HCT116 (cell line): ENCODE results near the gene GRM1. TPM values are rescaled to one million over a fixed set of nuclear protein-coding genes. Genes with fewer than 3 reads are reported as not detected.

Source experiments
- ATAC-seq: fragments of 200-7000 bp; cut with Tn5 transposase; 2 replicates; pipeline ENCODE4 v1.9.1; 2020; ENCODE audit warnings: mild to moderate bottlenecking, moderate library complexity
- BruUV-seq: library from RNA; stranded (reverse); fragments of 400-500 nt; replicated peaks from 2 replicates; lab custom pipeline; 2021; lab: Mats Ljungman, UMichigan
- CTCF ChIA-PET: fragments of 300-600 bp; sonication (Branson Sonifier 250); formaldehyde crosslinking; loops from one replicate; lab custom pipeline; 2021; ENCODE audit warnings: antibody characterized with exemption; lab: Charles Lee
- POLR2A ChIA-PET: fragments of 300-600, 350-600 bp; sonication (Branson Sonifier 250); formaldehyde crosslinking; loops from one replicate; lab custom pipeline; 2021; ENCODE audit warnings: antibody characterized with exemption; lab: Charles Lee
- RAD21 ChIA-PET, 2 experiments: fragments of 300-600 bp; sonication (Branson Sonifier 250); formaldehyde crosslinking; loops; one replicate each; lab custom pipeline; 2023; ENCODE audit warnings: low total read pairs in 2 of 2; ENCODE audit not compliant: uncharacterized antibody in 2 of 2, unreplicated experiment in 2 of 2, low non-redundant PET in 1 of 2; lab: Charles Lee
- DNase-seq: peaks from one replicate; pipeline ENCODE4 v3.0.0-alpha.2; 2010; ENCODE audit warnings: low read depth, low spot score
- H2AFZ ChIP-seq: fragments of 200-600 bp; shearing (Covaris generic), sonication (generic); 2 replicates; pipeline ENCODE4 v1.6.1; 2017; ENCODE audit warnings: low read depth, mixed run types, mixed read lengths, antibody characterized with exemption, low read length; ENCODE audit not compliant: poor library complexity, severe bottlenecking
- H3K27ac ChIP-seq: 2 replicates; pipeline ENCODE4 v1.5.1; 2012; ENCODE audit warnings: low read depth, low read length
- H3K27me3 ChIP-seq: fragments of 200-600 bp; sonication (generic); 2 replicates; pipeline ENCODE4 v1.6.1; 2016; ENCODE audit warnings: mixed run types, low read length, mixed read lengths; ENCODE audit not compliant: insufficient read depth
- H3K36me3 ChIP-seq, 2 experiments: fragments of 200-500 bp in 1 of 2; fragments of 200-600 bp in 1 of 2; sonication (Bioruptor generic) in 1 of 2; sonication (generic) in 1 of 2; 2 replicates each; pipeline versions ENCODE4 v1.5.1 to v1.6.1; 2014 to 2016; ENCODE audit warnings: low read length in 2 of 2, inconsistent platforms in 1 of 2, mixed read lengths in 1 of 2, mixed run types in 1 of 2; ENCODE audit not compliant: insufficient read depth in 2 of 2, control insufficient read depth in 1 of 2
- H3K4me1 ChIP-seq, 2 experiments: fragments of 200-600 bp in 1 of 2; sonication (generic) in 1 of 2; 2 replicates each; pipeline versions ENCODE4 v1.5.1 to v1.6.1; 2012 to 2017; ENCODE audit warnings: low read length in 2 of 2, inconsistent platforms in 1 of 2, mild to moderate bottlenecking in 1 of 2, mixed read lengths in 1 of 2, mixed run types in 1 of 2, moderate library complexity in 1 of 2; ENCODE audit not compliant: insufficient read depth in 2 of 2, control insufficient read depth in 1 of 2
- H3K4me2 ChIP-seq: fragments of 200-600 bp; sonication (generic); 2 replicates; pipeline ENCODE4 v1.6.1; 2017; ENCODE audit warnings: mixed run types, low read length, mixed read lengths
- H3K4me3 ChIP-seq, 2 experiments: fragments of 200-600 bp in 1 of 2; sonication (generic) in 1 of 2; replicated peaks in 1 of 2; 2 replicates each; pipeline ENCODE4 v1.5.1; 2011 to 2016; ENCODE audit warnings: low read length in 2 of 2, control low read depth in 1 of 2, low read depth in 1 of 2, mild to moderate bottlenecking in 1 of 2, mixed read lengths in 1 of 2, mixed run types in 1 of 2
- H3K79me2 ChIP-seq: fragments of 200-600 bp; sonication (generic); 2 replicates; pipeline ENCODE4 v1.6.1; 2017; ENCODE audit warnings: mild to moderate bottlenecking, mixed run types, low read length, moderate library complexity, mixed read lengths; ENCODE audit not compliant: insufficient read depth
- H3K9ac ChIP-seq: fragments of 200-600 bp; sonication (generic); 2 replicates; pipeline ENCODE4 v1.6.1; 2016; ENCODE audit warnings: low read length, mixed read lengths
- H3K9me2 ChIP-seq: fragments of 200-600 bp; sonication (generic), shearing (Covaris generic); 2 replicates; pipeline ENCODE4 v1.6.1; 2017; ENCODE audit warnings: mixed run types, mild to moderate bottlenecking, moderate library complexity; ENCODE audit not compliant: insufficient read depth
- H3K9me3 ChIP-seq, 2 experiments: fragments of 200-500 bp in 1 of 2; fragments of 200-600 bp in 1 of 2; sonication (Bioruptor generic) in 1 of 2; sonication (generic) in 1 of 2; 2 replicates each; pipeline ENCODE4 v1.6.1; 2014 to 2017; ENCODE audit warnings: low read length in 2 of 2, mixed read lengths in 2 of 2, inconsistent platforms in 1 of 2, low read depth in 1 of 2, mild to moderate bottlenecking in 1 of 2, mixed run types in 1 of 2, moderate library complexity in 1 of 2; ENCODE audit not compliant: control insufficient read depth in 1 of 2, insufficient read depth in 1 of 2
- H4K20me1 ChIP-seq: fragments of 200-600 bp; sonication (generic), shearing (Covaris generic); 2 replicates; pipeline ENCODE4 v1.6.1; 2017; ENCODE audit warnings: mixed run types, mild to moderate bottlenecking, moderate library complexity; ENCODE audit not compliant: insufficient read depth
- CBX3 ChIP-seq: IDR thresholded peaks from 2 replicates; pipeline ENCODE4 v1.6.1; 2012; ENCODE audit warnings: low read depth
- CEBPB ChIP-seq: IDR thresholded peaks from 2 replicates; pipeline ENCODE4 v1.6.1; 2012; ENCODE audit warnings: low read depth
- CTCF ChIP-seq, 3 experiments: fragments of 200-600 bp in 1 of 3; sonication (generic) in 1 of 3; IDR thresholded peaks in 2 of 3; conservative IDR thresholded peaks in 1 of 3; 2 replicates each; pipeline ENCODE4 v1.5.1; 2012 to 2017; ENCODE audit warnings: low read depth in 2 of 3, low read length in 2 of 3, antibody characterized with exemption in 1 of 3, borderline replicate concordance in 1 of 3, control low read depth in 1 of 3, mild to moderate bottlenecking in 1 of 3, mixed read lengths in 1 of 3, mixed run types in 1 of 3, moderate library complexity in 1 of 3; ENCODE audit not compliant: insufficient read depth in 1 of 3
- EGR1 ChIP-seq: IDR thresholded peaks from 2 replicates; pipeline ENCODE4 v1.6.1; 2012; ENCODE audit warnings: low read depth
- SRF ChIP-seq: IDR thresholded peaks from 2 replicates; pipeline ENCODE4 v1.6.1; 2012; ENCODE audit warnings: low read depth
- intact Hi-C: fragments of 100-400 bp; cut with micrococcal nuclease; formaldehyde crosslinking; loops from 2 replicates; pipeline ENCODE4 v1.10.0; 2022
- total RNA-seq: library from RNA; stranded (reverse); gene quantifications from one replicate; pipeline ENCODE4 v1.2.1, GENCODE V29; 2021; ENCODE audit not compliant: unreplicated experiment
- TF ChIP-seq, protein P1 (sequence below): IDR thresholded peaks from 2 replicates; pipeline ENCODE4 v1.6.1; 2012

GRM1 gene
- total RNA-seq, 1 experiment from 2014 or later = not detected

DNA sequence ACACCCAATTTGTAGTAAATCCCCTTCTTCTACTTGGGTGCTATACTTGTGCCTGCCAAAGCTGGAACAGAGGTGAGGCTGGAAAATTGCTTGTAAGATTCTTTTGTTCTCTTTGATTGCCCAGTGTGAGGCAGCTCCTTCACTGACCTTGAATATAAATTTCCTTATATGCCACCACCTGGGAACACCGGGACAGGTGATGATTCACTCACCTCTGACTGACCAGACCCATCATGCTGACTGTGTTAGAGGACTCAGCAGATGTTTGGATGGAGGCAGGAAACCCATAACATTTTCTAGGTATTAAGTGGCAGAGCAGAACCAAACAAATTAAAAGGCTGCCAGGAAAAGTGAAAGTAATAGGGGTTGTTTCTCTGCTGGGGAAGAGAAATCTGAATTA, 120.9 kb downstream of the GRM1 start:
- BruUV-seq = no TSS peak
- RAD21 ChIA-PET = no interaction called here
- POLR2A ChIA-PET = no interaction called here

More for the DNA sequence above, 120.9 kb downstream of the GRM1 start:
- no peak overlapping the region for H3K27ac ChIP-seq
- H3K9me2 ChIP-seq = no peaks in the 10 kb centered on the region
- no peaks in the 10 kb centered on the region for H3K4me1 ChIP-seq
- intact Hi-C loops = no loop called here
- H3K4me3 ChIP-seq = no peak overlapping the region
- no peak overlapping the region for H3K9ac ChIP-seq
- H4K20me1 ChIP-seq = no peaks in the 10 kb centered on the region
- H3K79me2 ChIP-seq = no peaks in the 10 kb centered on the region
- TF ChIP-seq CBX3 = no peak
- TF ChIP-seq CEBPB = no peak
- no peak for TF ChIP-seq EGR1
- TF ChIP-seq SRF = 0 out of 2 replicates have a peak, but pooled peaks have one; percentile 21
- TF ChIP-seq CTCF (IDR thresholded peaks at IDR 0.05 in 2 of 3, conservative IDR thresholded peaks at IDR 0.05 in 1 of 3; ENCODE audit: borderline replicate concordance in 1 of 3, insufficient read depth in 1 of 3, low read depth in 2 of 3, low read length in 2 of 3) = no peak
- TF ChIP-seq, protein P1, sequence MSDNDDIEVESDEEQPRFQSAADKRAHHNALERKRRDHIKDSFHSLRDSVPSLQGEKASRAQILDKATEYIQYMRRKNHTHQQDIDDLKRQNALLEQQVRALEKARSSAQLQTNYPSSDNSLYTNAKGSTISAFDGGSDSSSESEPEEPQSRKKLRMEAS = no peak
- no peak overlapping the region for H3K4me2 ChIP-seq
- CTCF ChIA-PET = no interaction called here
- DNase-seq (no peak), ATAC-seq (no peak; the same call in 1 of the 2 replicates)
- H3K9me3 ChIP-seq = no peaks in the 10 kb centered on the region
- no peak overlapping the region for H2AFZ ChIP-seq
- H3K27me3 ChIP-seq = peaks cover 24% of the 10 kb centered on the region
- H3K36me3 ChIP-seq = no peaks in the 10 kb centered on the region
